IPS DF 6.9 (cell line): ENCODE results near the gene GFOD1.
"Not testable (repeated sequence)": the region's sequence is repeated elsewhere in the genome, so short reads cannot be mapped to it uniquely, and the experiment has no call there.

Source experiments
- DNase-seq: peaks from one replicate; pipeline ENCODE4 v3.0.0-alpha.2; 2013; ENCODE audit warnings: low read depth, low spot score
- H3K27ac ChIP-seq: one replicate; pipeline ENCODE4 v1.5.1; 2013; ENCODE audit warnings: low read length, control low read depth
- H3K27me3 ChIP-seq: 2 replicates; pipeline ENCODE4 v1.6.1; 2013; ENCODE audit warnings: mild to moderate bottlenecking, low read length; ENCODE audit not compliant: control insufficient read depth, insufficient read depth
- H3K36me3 ChIP-seq: 2 replicates; pipeline ENCODE4 v1.6.1; 2013; ENCODE audit warnings: low read length; ENCODE audit not compliant: control insufficient read depth, insufficient read depth
- H3K4me1 ChIP-seq: 2 replicates; pipeline ENCODE4 v1.6.1; 2013; ENCODE audit warnings: low read length; ENCODE audit not compliant: control insufficient read depth, insufficient read depth
- H3K4me3 ChIP-seq: 2 replicates; pipeline ENCODE4 v1.5.1; 2013; ENCODE audit warnings: mild to moderate bottlenecking, low read length
- H3K9me3 ChIP-seq: 2 replicates; pipeline ENCODE4 v1.6.1; 2013; ENCODE audit warnings: low read length, inconsistent platforms; ENCODE audit not compliant: control insufficient read depth, insufficient read depth
- WGBS: extraction: QIAGEN DNeasy Blood & Tissue Kit; methylation state at CpG from one replicate; pipeline ENCODE4 v1.1.7; 2013; ENCODE audit warnings: mixed read lengths, missing lambda C conversion rate; ENCODE audit not compliant: insufficient read length, insufficient coverage; 5-methylcytosine and 5-hydroxymethylcytosine counted together

Gene GFOD1

GRCh38 chr6:13465734-13466133 lies 21.7 kb downstream of the GFOD1 start:
- no peaks in the 10 kb centered on the region for H3K36me3 ChIP-seq
- H3K27ac ChIP-seq: no peak overlapping the region
- no peaks in the 10 kb centered on the region for H3K27me3 ChIP-seq
- DNase-seq: no peak
- peaks cover 14% of the 10 kb centered on the region for H3K4me1 ChIP-seq
- WGBS: no CpG with 5 or more reads among the region's 1 CpG
- H3K9me3 ChIP-seq: no peaks in the 10 kb centered on the region
- H3K4me3 ChIP-seq: no peak overlapping the region

- peaks cover 9% of the 10 kb centered on the region for H3K4me1 ChIP-seq
- no peaks in the 10 kb centered on the region for H3K27me3 ChIP-seq
- no peak overlapping the region for H3K27ac ChIP-seq
- 100% methylated on average over 2 of the region's 4 CpGs for WGBS
- DNase-seq: no peak
- no peaks in the 10 kb centered on the region for H3K36me3 ChIP-seq
- no peak overlapping the region for H3K4me3 ChIP-seq
- H3K9me3 ChIP-seq: no peaks in the 10 kb centered on the region
These were observed 23.5 kb downstream of the GFOD1 start for GRCh38 chr6:13463941-13464340.

- Histone ChIP-seq H3K4me1 (peaks cover 9% of the 10 kb centered on the region), H3K4me3 (no peak overlapping the region)
- WGBS: no CpG with 5 or more reads among the region's 8 CpGs
These were observed 24.1 kb downstream of the GFOD1 start for GRCh38 chr6:13463328-13463717.

GRCh38 chr6:13462458-13463327 lies 24.7 kb downstream of the GFOD1 start:
- Histone ChIP-seq H3K4me3 (no peak overlapping the region), H3K9me3 (no peaks in the 10 kb centered on the region), H3K27ac (no peak overlapping the region), H3K36me3 (no peaks in the 10 kb centered on the region), H3K27me3 (no peaks in the 10 kb centered on the region), H3K4me1 (peaks cover 9% of the 10 kb centered on the region)
- WGBS: 100% methylated on average over 2 of the region's 12 CpGs
- no peak for DNase-seq

More at GRCh38 chr6:13463328-13463717, 24.1 kb downstream of the GFOD1 start:
- no peak overlapping the region for H3K27ac ChIP-seq
- H3K9me3 ChIP-seq: no peaks in the 10 kb centered on the region
- H3K27me3 ChIP-seq: no peaks in the 10 kb centered on the region
- H3K36me3 ChIP-seq: no peaks in the 10 kb centered on the region
- DNase-seq: no peak

GRCh38 chr6:13461805-13462204 lies 25.6 kb downstream of the GFOD1 start:
- no CpG with 5 or more reads among the region's 6 CpGs for WGBS
- H3K27me3 ChIP-seq: no peaks in the 10 kb centered on the region
- no peaks in the 10 kb centered on the region for H3K9me3 ChIP-seq
- H3K27ac ChIP-seq: no peak overlapping the region
- no peaks in the 10 kb centered on the region for H3K36me3 ChIP-seq
- H3K4me3 ChIP-seq: no peak overlapping the region
- DNase-seq: no peak
- H3K4me1 ChIP-seq: peaks cover 9% of the 10 kb centered on the region

GRCh38 chr6:13461307-13461706 lies 26.1 kb downstream of the GFOD1 start:
- DNase-seq: no peak
- no peak overlapping the region for H3K4me3 ChIP-seq
- WGBS: no CpG with 5 or more reads among the region's 4 CpGs
- no peaks in the 10 kb centered on the region for H3K36me3 ChIP-seq
- no peaks in the 10 kb centered on the region for H3K9me3 ChIP-seq
- H3K27me3 ChIP-seq: no peaks in the 10 kb centered on the region
- H3K4me1 ChIP-seq: peaks cover 9% of the 10 kb centered on the region
- no peak overlapping the region for H3K27ac ChIP-seq

GRCh38 chr6:13460289-13460688 lies 27.1 kb downstream of the GFOD1 start:
- not testable (repeated sequence) for H3K27me3 ChIP-seq, DNase-seq, H3K27ac ChIP-seq, H3K4me3 ChIP-seq, H3K9me3 ChIP-seq, H3K4me1 ChIP-seq, H3K36me3 ChIP-seq
- no CpG with 5 or more reads among the region's 2 CpGs for WGBS

- Histone ChIP-seq H3K27ac (no peak overlapping the region), H3K4me3 (no peak overlapping the region), H3K36me3 (no peaks in the 10 kb centered on the region), H3K9me3 (no peaks in the 10 kb centered on the region), H3K4me1 (peaks cover 4% of the 10 kb centered on the region; the same call in 1 of the 2 replicates), H3K27me3 (no peaks in the 10 kb centered on the region)
- no peak for DNase-seq
- no CpG with 5 or more reads among the region's 7 CpGs for WGBS
These were observed 29.8 kb downstream of the GFOD1 start for GRCh38 chr6:13457577-13457976.

GRCh38 chr6:13455552-13455966 lies 31.8 kb downstream of the GFOD1 start:
- H3K27me3 ChIP-seq: no peaks in the 10 kb centered on the region
- no CpG with 5 or more reads among the region's 5 CpGs for WGBS
- DNase-seq: no peak
- H3K36me3 ChIP-seq: 0 out of 2 replicates have a peak, but pooled peaks cover 2% of the 10 kb centered on the region
- no peak overlapping the region for H3K27ac ChIP-seq
- H3K4me3 ChIP-seq: no peak overlapping the region
- no peaks in the 10 kb centered on the region for H3K9me3 ChIP-seq
- no peaks in the 10 kb centered on the region for H3K4me1 ChIP-seq

GRCh38 chr6:13454286-13455221 lies 32.8 kb downstream of the GFOD1 start:
- no peak for DNase-seq
- H3K36me3 ChIP-seq: 0 out of 2 replicates have a peak, but pooled peaks cover 2% of the 10 kb centered on the region
- no peaks in the 10 kb centered on the region for H3K4me1 ChIP-seq
- H3K27ac ChIP-seq: no peak overlapping the region
- no peaks in the 10 kb centered on the region for H3K27me3 ChIP-seq
- no peaks in the 10 kb centered on the region for H3K9me3 ChIP-seq
- no CpG with 5 or more reads among the region's 11 CpGs for WGBS
- no peak overlapping the region for H3K4me3 ChIP-seq
